SK-N-SH (cell line): ENCODE measurements around the gene FBXW9. TPM values are rescaled to one million over a fixed set of nuclear protein-coding genes. Genes with fewer than 3 reads are reported as not detected.
A peak's percentile ranks its signal among the peaks of the same experiment; 100 is the strongest.

Experiments
- CTCF ChIP-seq: fragments of 200-600 bp; sonication (generic); IDR thresholded peaks from 2 replicates; pipeline ENCODE4 v1.6.1; 2017; ENCODE audit warnings: antibody characterized with exemption, mild to moderate bottlenecking, moderate library complexity
- ELF1 ChIP-seq: IDR thresholded peaks from 2 replicates; pipeline ENCODE4 v1.4.0; 2012
- EP300 ChIP-seq, 2 experiments: IDR thresholded peaks; 2 replicates each; pipeline versions ENCODE4 v1.4.0 to v1.6.1; 2012; ENCODE audit warnings: borderline replicate concordance in 1 of 2, low read depth in 1 of 2, low read length in 1 of 2
- EZH2phosphoT487 ChIP-seq: fragments of 200-600 bp; sonication (generic); IDR thresholded peaks from 2 replicates; pipeline ENCODE4 v1.6.1; 2017; ENCODE audit warnings: low read depth, mixed run types, mild to moderate bottlenecking, antibody characterized with exemption, moderate library complexity, borderline replicate concordance
- FOSL2 ChIP-seq: IDR thresholded peaks from 2 replicates; pipeline ENCODE4 v1.4.0; 2012; ENCODE audit warnings: low read depth, mild to moderate bottlenecking, moderate library complexity, borderline replicate concordance
- FOXJ3 ChIP-seq: sonication (generic); formaldehyde crosslinking; IDR thresholded peaks from 2 replicates; pipeline ENCODE4 v1.5.1; 2020; ENCODE audit warnings: mild to moderate bottlenecking, missing genetic modification reagents
- FOXM1 ChIP-seq: IDR thresholded peaks from 2 replicates; pipeline ENCODE4 v1.4.0; 2012; ENCODE audit warnings: low read depth, mild to moderate bottlenecking
- JUND ChIP-seq: IDR thresholded peaks from 2 replicates; pipeline ENCODE4 v1.4.0; 2012
- MAX ChIP-seq: IDR thresholded peaks from 2 replicates; pipeline ENCODE4 v1.4.0; 2012; ENCODE audit warnings: low read depth
- PBX3 ChIP-seq: IDR thresholded peaks from 2 replicates; pipeline ENCODE4; 2012
- POLR2AphosphoS5 ChIP-seq: IDR thresholded peaks from 2 replicates; pipeline ENCODE4 v1.6.1; 2012; ENCODE audit warnings: low read depth, low read length
- TEAD4 ChIP-seq: IDR thresholded peaks from 2 replicates; pipeline ENCODE4 v1.4.0; 2012; ENCODE audit warnings: mild to moderate bottlenecking, borderline replicate concordance; ENCODE audit not compliant: insufficient read depth
- USF2 ChIP-seq: fragments of 150-350 bp; IDR thresholded peaks from 2 replicates; pipeline ENCODE4 v1.6.1; 2017; ENCODE audit warnings: antibody characterized with exemption, low read length, low read depth, borderline replicate concordance
- YY1 ChIP-seq: IDR thresholded peaks from 2 replicates; pipeline ENCODE4 v1.4.0; 2012; ENCODE audit warnings: low read depth, mild to moderate bottlenecking
- ZBTB33 ChIP-seq: IDR thresholded peaks from 2 replicates; pipeline ENCODE4 v1.4.0; 2012; ENCODE audit warnings: low read depth, borderline replicate concordance
- polyA plus RNA-seq, 3 experiments: library from polyadenylated mRNA; depleted of rRNA; stranded (reverse); fragments of >200 nt; gene quantifications; 2 replicates each; pipeline ENCODE4 v1.2.3, GENCODE V29; 2012

FBXW9 gene
- polyA plus RNA-seq, 1 of the 3 experiments (the other 2 are of a cell fraction) = 26.6 TPM

- TF ChIP-seq USF2 = peak; percentile 84
- no peak for TF ChIP-seq FOSL2
- no peak for TF ChIP-seq FOXJ3
- peak; percentile 82 for TF ChIP-seq POLR2AphosphoS5
- TF ChIP-seq ELF1 = no peak
- no peak for TF ChIP-seq EP300 (IDR thresholded peaks at IDR 0.05; ENCODE audit: borderline replicate concordance in 1 of 2, low read depth in 1 of 2, low read length in 1 of 2)
- peak; percentile 97 for TF ChIP-seq PBX3
- peak; percentile 93 for TF ChIP-seq MAX
- no peak for TF ChIP-seq FOXM1
- no peak; the same call in 1 of the 2 replicates for TF ChIP-seq JUND
- TF ChIP-seq EZH2phosphoT487 = no peak
- no peak for TF ChIP-seq CTCF
- TF ChIP-seq YY1 = peak; percentile 97
- TF ChIP-seq ZBTB33 = no peak
- TF ChIP-seq TEAD4 = no peak
- TF ChIP-seq, all 33 proteins: peak for 13
Observed at GRCh38 chr19:12736995-12737834, 40.8 kb upstream of the FBXW9 start, which contains the start of gene GET3 (continued).
